ENCODE measurements around the gene THBS2.

GRCh38 chr6:169247419-169247818 is 6.2 kb downstream of the THBS2 start:
- TF ChIP-seq CTCF (IDR thresholded peaks at IDR 0.05; ENCODE audit: insufficient read depth, low read length) (no peak), GABPA (IDR thresholded peaks at IDR 0.05; ENCODE audit: low read depth) (no peak)
- TF ChIP-seq, protein P1, sequence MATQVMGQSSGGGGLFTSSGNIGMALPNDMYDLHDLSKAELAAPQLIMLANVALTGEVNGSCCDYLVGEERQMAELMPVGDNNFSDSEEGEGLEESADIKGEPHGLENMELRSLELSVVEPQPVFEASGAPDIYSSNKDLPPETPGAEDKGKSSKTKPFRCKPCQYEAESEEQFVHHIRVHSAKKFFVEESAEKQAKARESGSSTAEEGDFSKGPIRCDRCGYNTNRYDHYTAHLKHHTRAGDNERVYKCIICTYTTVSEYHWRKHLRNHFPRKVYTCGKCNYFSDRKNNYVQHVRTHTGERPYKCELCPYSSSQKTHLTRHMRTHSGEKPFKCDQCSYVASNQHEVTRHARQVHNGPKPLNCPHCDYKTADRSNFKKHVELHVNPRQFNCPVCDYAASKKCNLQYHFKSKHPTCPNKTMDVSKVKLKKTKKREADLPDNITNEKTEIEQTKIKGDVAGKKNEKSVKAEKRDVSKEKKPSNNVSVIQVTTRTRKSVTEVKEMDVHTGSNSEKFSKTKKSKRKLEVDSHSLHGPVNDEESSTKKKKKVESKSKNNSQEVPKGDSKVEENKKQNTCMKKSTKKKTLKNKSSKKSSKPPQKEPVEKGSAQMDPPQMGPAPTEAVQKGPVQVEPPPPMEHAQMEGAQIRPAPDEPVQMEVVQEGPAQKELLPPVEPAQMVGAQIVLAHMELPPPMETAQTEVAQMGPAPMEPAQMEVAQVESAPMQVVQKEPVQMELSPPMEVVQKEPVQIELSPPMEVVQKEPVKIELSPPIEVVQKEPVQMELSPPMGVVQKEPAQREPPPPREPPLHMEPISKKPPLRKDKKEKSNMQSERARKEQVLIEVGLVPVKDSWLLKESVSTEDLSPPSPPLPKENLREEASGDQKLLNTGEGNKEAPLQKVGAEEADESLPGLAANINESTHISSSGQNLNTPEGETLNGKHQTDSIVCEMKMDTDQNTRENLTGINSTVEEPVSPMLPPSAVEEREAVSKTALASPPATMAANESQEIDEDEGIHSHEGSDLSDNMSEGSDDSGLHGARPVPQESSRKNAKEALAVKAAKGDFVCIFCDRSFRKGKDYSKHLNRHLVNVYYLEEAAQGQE (IDR thresholded peaks at IDR 0.05; ENCODE audit: insufficient replicate concordance, low read depth): no peak

Data from HL-60 (cell line).